ENCODE results near the gene NOL9.

NOL9 gene

DNA sequence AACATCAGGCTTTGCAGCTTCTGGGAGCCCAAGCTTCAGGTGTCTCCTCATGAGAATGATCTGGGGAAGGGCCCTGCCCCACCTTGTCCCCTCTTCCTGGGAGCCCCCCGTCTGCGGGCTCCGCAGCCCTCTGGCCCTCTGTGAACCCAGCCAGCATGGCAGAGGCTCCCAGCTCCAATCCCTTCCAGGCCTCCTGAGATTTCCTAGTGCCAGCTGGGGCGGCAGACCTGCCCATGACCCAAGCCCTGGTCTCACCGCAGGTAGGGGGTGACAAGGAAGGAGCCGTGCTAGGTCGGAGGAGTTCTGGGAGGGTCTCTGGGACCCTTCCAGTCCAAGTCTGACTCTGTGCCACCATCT lies 70.6 kb downstream of the NOL9 start:
- Histone ChIP-seq H3K9me3 (ENCODE audit: control insufficient read depth, low read length) (no peaks in the 10 kb centered on the region), H3K4me3 (ENCODE audit: insufficient read depth, low read depth, low read length, poor library complexity, severe bottlenecking) (no peak overlapping the region), H3K36me3 (ENCODE audit: control insufficient read depth, insufficient read depth, low read length) (no peaks in the 10 kb centered on the region), H3K27ac (ENCODE audit: insufficient read depth, low read length, poor library complexity, severe bottlenecking) (no peak overlapping the region), H3K27me3 (replicated peaks; ENCODE audit: control insufficient read depth, insufficient read depth, low read length, poor library complexity, severe bottlenecking) (peaks cover 22% of the 10 kb centered on the region), H3K4me1 (ENCODE audit: control insufficient read depth, insufficient read depth, low read length, poor library complexity, severe bottlenecking) (peaks cover 20% of the 10 kb centered on the region)
- DNase-seq: no peak

GRCh38 chr1:6483017-6483760 lies 71.1 kb downstream of the NOL9 start:
- no peak for DNase-seq
- H3K27me3 ChIP-seq (replicated peaks; ENCODE audit: control insufficient read depth, insufficient read depth, low read length, poor library complexity, severe bottlenecking): peaks cover 22% of the 10 kb centered on the region
- no peak overlapping the region for H3K27ac ChIP-seq (ENCODE audit: insufficient read depth, low read length, poor library complexity, severe bottlenecking)

DNA sequence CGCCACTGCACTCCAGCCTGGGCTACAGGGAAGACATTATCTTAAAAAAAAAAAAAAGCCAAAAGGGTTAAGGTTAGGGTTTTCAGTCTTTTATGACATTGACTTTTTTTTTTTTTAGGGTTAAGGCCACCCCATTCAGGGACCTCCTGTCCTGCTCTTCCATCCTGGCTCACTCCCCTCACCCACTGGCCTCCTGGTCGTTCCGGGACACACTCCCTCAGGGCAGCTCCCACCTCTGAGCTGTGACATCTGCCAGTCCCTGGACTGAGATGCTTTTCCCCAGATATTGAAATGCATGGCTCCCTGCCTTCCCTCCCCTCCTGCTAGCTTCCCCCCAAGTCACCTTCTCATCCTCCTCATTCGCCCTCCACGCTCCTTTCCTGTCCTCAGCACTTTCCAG lies 72.5 kb downstream of the NOL9 start:
- DNase-seq: no peak
- H3K36me3 ChIP-seq (ENCODE audit: control insufficient read depth, insufficient read depth, low read length): no peaks in the 10 kb centered on the region
- peaks cover 20% of the 10 kb centered on the region for H3K4me1 ChIP-seq (ENCODE audit: control insufficient read depth, insufficient read depth, low read length, poor library complexity, severe bottlenecking)
- no peaks in the 10 kb centered on the region for H3K9me3 ChIP-seq (ENCODE audit: control insufficient read depth, low read length)
- H3K4me3 ChIP-seq (ENCODE audit: insufficient read depth, low read depth, low read length, poor library complexity, severe bottlenecking): no peak overlapping the region
- H3K27me3 ChIP-seq (replicated peaks; ENCODE audit: control insufficient read depth, insufficient read depth, low read length, poor library complexity, severe bottlenecking): peaks cover 22% of the 10 kb centered on the region
- no peak overlapping the region for H3K27ac ChIP-seq (ENCODE audit: insufficient read depth, low read length, poor library complexity, severe bottlenecking)

More at GRCh38 chr1:6483017-6483760, 71.1 kb downstream of the NOL9 start:
- peaks cover 20% of the 10 kb centered on the region for H3K4me1 ChIP-seq (ENCODE audit: control insufficient read depth, insufficient read depth, low read length, poor library complexity, severe bottlenecking)
- H3K9me3 ChIP-seq (ENCODE audit: control insufficient read depth, low read length): no peaks in the 10 kb centered on the region
- H3K36me3 ChIP-seq (ENCODE audit: control insufficient read depth, insufficient read depth, low read length): no peaks in the 10 kb centered on the region
- H3K4me3 ChIP-seq (ENCODE audit: insufficient read depth, low read depth, low read length, poor library complexity, severe bottlenecking): no peak overlapping the region

DNA sequence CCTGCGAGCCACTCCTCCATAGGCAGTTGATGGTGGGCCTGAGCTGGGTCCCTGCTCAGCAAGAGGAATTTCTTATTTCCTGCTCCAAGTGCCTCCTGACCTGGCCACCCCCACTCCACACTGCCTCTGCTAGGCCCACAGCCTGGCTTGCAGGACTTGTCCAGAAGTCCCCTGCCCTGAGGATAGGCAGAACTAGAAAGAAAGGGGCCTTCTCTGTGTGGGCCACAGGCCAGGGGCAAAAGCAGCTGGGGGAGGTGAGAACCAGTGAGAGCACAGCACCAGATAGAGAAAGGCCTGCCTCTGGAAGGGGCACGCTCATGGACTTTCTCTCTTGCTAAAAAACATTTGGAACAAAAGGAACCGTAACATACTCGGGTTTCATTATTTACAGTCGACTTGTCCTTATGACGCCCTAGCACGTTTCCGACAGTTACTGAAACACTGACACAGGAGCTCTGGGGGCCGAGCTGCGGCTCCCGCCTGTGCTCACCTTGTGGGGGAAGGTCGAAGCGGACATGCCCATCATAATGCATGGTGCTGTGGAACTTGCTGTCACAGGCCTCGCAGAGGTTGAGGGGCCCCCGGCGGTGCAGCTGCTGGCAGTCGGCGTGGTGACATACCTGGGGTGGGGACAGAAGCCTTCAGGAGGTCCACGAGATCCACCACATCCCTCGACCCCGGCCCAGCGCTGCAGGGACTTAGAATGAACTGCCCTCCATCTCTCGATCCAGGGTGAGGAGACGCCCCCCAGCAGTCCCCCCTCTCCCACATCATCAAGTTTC lies 77.1 kb downstream of the NOL9 start:
- peaks cover 8% of the 10 kb centered on the region for H3K4me1 ChIP-seq (ENCODE audit: control insufficient read depth, insufficient read depth, low read length, poor library complexity, severe bottlenecking)
- H3K36me3 ChIP-seq (ENCODE audit: control insufficient read depth, insufficient read depth, low read length): no peaks in the 10 kb centered on the region
- no peak for DNase-seq
- no peak overlapping the region for H3K27ac ChIP-seq (ENCODE audit: insufficient read depth, low read length, poor library complexity, severe bottlenecking)
- H3K9me3 ChIP-seq (ENCODE audit: control insufficient read depth, low read length): no peaks in the 10 kb centered on the region
- no peaks in the 10 kb centered on the region for H3K27me3 ChIP-seq (replicated peaks; ENCODE audit: control insufficient read depth, insufficient read depth, low read length, poor library complexity, severe bottlenecking)
- no peak overlapping the region for H3K4me3 ChIP-seq (ENCODE audit: insufficient read depth, low read depth, low read length, poor library complexity, severe bottlenecking)

DNA sequence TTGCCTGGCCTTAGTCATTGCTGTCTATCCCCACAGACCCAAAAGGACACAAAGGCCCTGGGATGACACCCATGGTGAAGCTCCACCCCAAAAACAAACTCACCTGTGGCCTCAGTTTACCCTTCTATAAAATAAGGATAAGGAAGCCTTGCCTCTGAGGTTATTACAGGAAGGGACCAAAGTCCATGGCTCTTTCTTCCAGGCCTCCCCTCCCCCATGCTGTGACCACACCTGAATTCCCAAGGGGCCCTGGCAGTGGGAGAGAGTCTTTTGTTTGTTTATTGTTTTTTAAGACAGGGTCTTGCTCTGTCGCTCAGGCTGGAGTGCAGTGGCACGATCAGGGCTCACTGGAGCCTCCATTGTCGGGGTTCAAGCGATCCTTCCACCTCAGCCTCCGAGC lies 77.8 kb downstream of the NOL9 start:
- H3K9me3 ChIP-seq (ENCODE audit: control insufficient read depth, low read length): no peaks in the 10 kb centered on the region
- DNase-seq: no peak
- H3K27me3 ChIP-seq (replicated peaks; ENCODE audit: control insufficient read depth, insufficient read depth, low read length, poor library complexity, severe bottlenecking): no peaks in the 10 kb centered on the region
- H3K36me3 ChIP-seq (ENCODE audit: control insufficient read depth, insufficient read depth, low read length): no peaks in the 10 kb centered on the region
- no peak overlapping the region for H3K4me3 ChIP-seq (ENCODE audit: insufficient read depth, low read depth, low read length, poor library complexity, severe bottlenecking)
- no peak overlapping the region for H3K27ac ChIP-seq (ENCODE audit: insufficient read depth, low read length, poor library complexity, severe bottlenecking)
- H3K4me1 ChIP-seq (ENCODE audit: control insufficient read depth, insufficient read depth, low read length, poor library complexity, severe bottlenecking): peaks cover 8% of the 10 kb centered on the region

- Histone ChIP-seq H3K36me3 (ENCODE audit: control insufficient read depth, insufficient read depth, low read length) (no peaks in the 10 kb centered on the region), H3K9me3 (ENCODE audit: control insufficient read depth, low read length) (no peaks in the 10 kb centered on the region), H3K4me3 (ENCODE audit: insufficient read depth, low read depth, low read length, poor library complexity, severe bottlenecking) (no peak overlapping the region), H3K4me1 (ENCODE audit: control insufficient read depth, insufficient read depth, low read length, poor library complexity, severe bottlenecking) (peaks cover 8% of the 10 kb centered on the region), H3K27ac (ENCODE audit: insufficient read depth, low read length, poor library complexity, severe bottlenecking) (no peak overlapping the region), H3K27me3 (replicated peaks; ENCODE audit: control insufficient read depth, insufficient read depth, low read length, poor library complexity, severe bottlenecking) (no peaks in the 10 kb centered on the region)
- DNase-seq: peak; percentile 62 to 73 (median 68)
Measured at GRCh38 chr1:6475381-6476133, 78.8 kb downstream of the NOL9 start.

DNA sequence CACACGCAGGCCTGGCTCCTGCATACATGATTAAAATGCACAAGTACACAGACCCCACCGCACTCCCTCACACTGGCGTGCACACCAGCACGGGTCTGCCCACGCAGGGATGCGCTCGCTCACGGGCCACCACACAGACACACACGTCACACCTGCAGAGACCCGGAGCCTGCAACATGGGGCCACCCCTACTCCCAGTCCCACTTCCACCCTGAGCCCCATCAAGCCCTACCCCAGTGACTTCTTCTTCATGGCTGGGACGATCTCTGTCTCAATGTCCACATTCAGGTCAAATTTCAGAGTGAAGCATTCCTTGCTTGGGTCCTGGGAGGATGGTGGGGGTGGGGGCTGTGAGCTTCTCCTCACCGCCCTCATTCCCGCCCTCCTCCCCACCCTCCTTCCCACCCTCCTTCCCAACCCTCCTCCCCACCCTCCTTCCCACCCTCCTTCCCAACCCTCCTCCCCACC lies 79.5 kb downstream of the NOL9 start:
- Histone ChIP-seq H3K4me3 (ENCODE audit: insufficient read depth, low read depth, low read length, poor library complexity, severe bottlenecking) (no peak overlapping the region), H3K27me3 (replicated peaks; ENCODE audit: control insufficient read depth, insufficient read depth, low read length, poor library complexity, severe bottlenecking) (no peaks in the 10 kb centered on the region), H3K36me3 (ENCODE audit: control insufficient read depth, insufficient read depth, low read length) (no peaks in the 10 kb centered on the region), H3K4me1 (ENCODE audit: control insufficient read depth, insufficient read depth, low read length, poor library complexity, severe bottlenecking) (peaks cover 8% of the 10 kb centered on the region), H3K27ac (ENCODE audit: insufficient read depth, low read length, poor library complexity, severe bottlenecking) (no peak overlapping the region), H3K9me3 (ENCODE audit: control insufficient read depth, low read length) (no peaks in the 10 kb centered on the region)
- no peak for DNase-seq

DNA sequence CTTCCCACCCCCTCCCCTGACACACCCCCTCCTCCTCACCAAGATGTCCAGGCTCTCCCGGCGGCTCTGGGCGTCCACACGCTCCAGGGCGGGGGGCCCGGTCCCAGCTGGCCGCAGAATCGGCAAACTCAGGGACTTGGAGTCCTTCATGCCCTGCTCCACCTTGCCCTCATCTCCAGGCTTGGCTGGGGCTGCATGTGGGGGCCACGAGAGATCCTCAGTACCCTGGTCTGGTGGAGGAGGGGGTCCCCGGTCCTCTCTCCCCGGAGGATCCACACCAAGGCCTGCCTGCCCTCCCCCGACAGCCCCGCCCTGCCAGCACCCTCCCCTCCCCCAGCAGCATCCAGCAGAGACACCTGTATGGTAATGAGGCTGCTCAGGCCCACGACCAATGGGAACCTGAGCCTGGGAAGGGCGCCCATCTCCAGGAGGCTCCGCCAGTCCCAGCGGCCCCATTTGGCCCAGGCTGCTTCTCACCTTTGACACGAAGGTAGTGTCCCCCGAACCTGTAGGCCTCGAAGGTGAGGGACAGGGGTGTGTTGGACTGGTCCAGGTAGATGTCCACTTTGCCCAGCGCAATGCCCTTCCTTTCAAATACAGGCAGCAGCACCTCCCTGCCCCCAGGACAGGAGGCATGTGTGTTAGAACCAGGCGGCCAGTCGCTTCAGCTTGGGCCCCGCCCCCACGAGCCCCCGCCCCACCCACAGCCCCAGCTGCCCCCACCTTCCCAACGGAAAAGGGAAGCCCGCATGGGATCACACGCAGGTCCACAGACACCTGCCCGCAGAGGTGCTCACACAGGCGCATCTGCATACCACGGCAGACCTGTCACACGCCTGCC lies 80.1 kb downstream of the NOL9 start:
- H3K27ac ChIP-seq (ENCODE audit: insufficient read depth, low read length, poor library complexity, severe bottlenecking): no peak overlapping the region
- H3K4me3 ChIP-seq (ENCODE audit: insufficient read depth, low read depth, low read length, poor library complexity, severe bottlenecking): no peak overlapping the region
- H3K4me1 ChIP-seq (ENCODE audit: control insufficient read depth, insufficient read depth, low read length, poor library complexity, severe bottlenecking): peaks cover 8% of the 10 kb centered on the region
- H3K9me3 ChIP-seq (ENCODE audit: control insufficient read depth, low read length): no peaks in the 10 kb centered on the region
- DNase-seq: no peak
- H3K36me3 ChIP-seq (ENCODE audit: control insufficient read depth, insufficient read depth, low read length): no peaks in the 10 kb centered on the region
- H3K27me3 ChIP-seq (replicated peaks; ENCODE audit: control insufficient read depth, insufficient read depth, low read length, poor library complexity, severe bottlenecking): no peaks in the 10 kb centered on the region

- no peaks in the 10 kb centered on the region for H3K9me3 ChIP-seq (ENCODE audit: control insufficient read depth, low read length)
- H3K4me1 ChIP-seq (ENCODE audit: control insufficient read depth, insufficient read depth, low read length, poor library complexity, severe bottlenecking): peaks cover 8% of the 10 kb centered on the region
- DNase-seq: no peak
- no peak overlapping the region for H3K4me3 ChIP-seq (ENCODE audit: insufficient read depth, low read depth, low read length, poor library complexity, severe bottlenecking)
- H3K27me3 ChIP-seq (replicated peaks; ENCODE audit: control insufficient read depth, insufficient read depth, low read length, poor library complexity, severe bottlenecking): no peaks in the 10 kb centered on the region
- H3K36me3 ChIP-seq (ENCODE audit: control insufficient read depth, insufficient read depth, low read length): no peaks in the 10 kb centered on the region
- H3K27ac ChIP-seq (ENCODE audit: insufficient read depth, low read length, poor library complexity, severe bottlenecking): no peak overlapping the region
Measured at GRCh38 chr1:6473156-6473555, 81.2 kb downstream of the NOL9 start.

Measured in effector memory CD4-positive, alpha-beta T cell (primary cell).